GM12875 (cell line): Measurements from ENCODE around the gene UNKL.

Experiments used
- H3K4me3 ChIP-seq: one replicate; pipeline ENCODE4 v1.5.1; 2011; ENCODE audit warnings: low read depth, low read length, control low read depth
- TF ChIP-seq, protein P1 (sequence below): IDR thresholded peaks from 2 replicates; pipeline ENCODE4 v1.5.1; 2011; ENCODE audit warnings: low read depth, mild to moderate bottlenecking, control low read depth, inconsistent platforms, low read length, moderate library complexity, borderline replicate concordance; ENCODE audit not compliant: insufficient read depth

UNKL gene

GRCh38 chr16:1414532-1415260, at the start of gene UNKL:
Gene UNKL, minus strand, starts transcription at chr16:1414704. Its CDS starts 13 bp downstream, at chr16:1414691.
- peak within 1 kb of the TSS; percentile 97 for H3K4me3 ChIP-seq
- TF ChIP-seq, protein P1, sequence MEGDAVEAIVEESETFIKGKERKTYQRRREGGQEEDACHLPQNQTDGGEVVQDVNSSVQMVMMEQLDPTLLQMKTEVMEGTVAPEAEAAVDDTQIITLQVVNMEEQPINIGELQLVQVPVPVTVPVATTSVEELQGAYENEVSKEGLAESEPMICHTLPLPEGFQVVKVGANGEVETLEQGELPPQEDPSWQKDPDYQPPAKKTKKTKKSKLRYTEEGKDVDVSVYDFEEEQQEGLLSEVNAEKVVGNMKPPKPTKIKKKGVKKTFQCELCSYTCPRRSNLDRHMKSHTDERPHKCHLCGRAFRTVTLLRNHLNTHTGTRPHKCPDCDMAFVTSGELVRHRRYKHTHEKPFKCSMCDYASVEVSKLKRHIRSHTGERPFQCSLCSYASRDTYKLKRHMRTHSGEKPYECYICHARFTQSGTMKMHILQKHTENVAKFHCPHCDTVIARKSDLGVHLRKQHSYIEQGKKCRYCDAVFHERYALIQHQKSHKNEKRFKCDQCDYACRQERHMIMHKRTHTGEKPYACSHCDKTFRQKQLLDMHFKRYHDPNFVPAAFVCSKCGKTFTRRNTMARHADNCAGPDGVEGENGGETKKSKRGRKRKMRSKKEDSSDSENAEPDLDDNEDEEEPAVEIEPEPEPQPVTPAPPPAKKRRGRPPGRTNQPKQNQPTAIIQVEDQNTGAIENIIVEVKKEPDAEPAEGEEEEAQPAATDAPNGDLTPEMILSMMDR = no peak

- no peak overlapping the region for H3K4me3 ChIP-seq
Observed at GRCh38 chr16:1461146-1461545, 46.6 kb upstream of the UNKL start.

GRCh38 chr16:1460602-1461138, 46.2 kb upstream of the UNKL start:
- H3K4me3 ChIP-seq = no peak overlapping the region

More at GRCh38 chr16:1461146-1461545, 46.6 kb upstream of the UNKL start:
- TF ChIP-seq, protein P1 = no peak

DNA sequence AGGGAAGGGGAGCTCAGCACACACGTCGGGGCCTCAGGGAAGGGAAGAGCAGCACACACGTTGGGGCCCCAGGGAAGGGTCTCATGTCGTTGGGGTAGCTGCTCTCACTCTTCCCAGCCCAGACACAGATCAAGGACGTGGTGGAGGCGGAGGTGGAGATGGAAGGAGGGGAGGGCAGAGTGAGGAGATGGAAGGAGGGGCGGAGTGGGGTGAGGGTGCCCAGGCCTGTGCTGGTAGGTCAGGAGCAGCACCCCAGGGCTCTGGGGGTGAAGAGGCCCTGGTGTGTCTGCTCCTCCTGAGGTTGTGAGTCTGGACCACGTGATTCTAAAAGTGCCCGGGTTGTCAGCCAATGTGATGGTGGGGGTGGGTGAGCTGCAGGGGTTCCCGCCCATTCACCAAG, 45.5 kb upstream of the UNKL start:
- no peak overlapping the region for H3K4me3 ChIP-seq
- TF ChIP-seq, protein P1 = no peak

More at GRCh38 chr16:1460602-1461138, 46.2 kb upstream of the UNKL start:
- TF ChIP-seq, protein P1 = no peak

DNA sequence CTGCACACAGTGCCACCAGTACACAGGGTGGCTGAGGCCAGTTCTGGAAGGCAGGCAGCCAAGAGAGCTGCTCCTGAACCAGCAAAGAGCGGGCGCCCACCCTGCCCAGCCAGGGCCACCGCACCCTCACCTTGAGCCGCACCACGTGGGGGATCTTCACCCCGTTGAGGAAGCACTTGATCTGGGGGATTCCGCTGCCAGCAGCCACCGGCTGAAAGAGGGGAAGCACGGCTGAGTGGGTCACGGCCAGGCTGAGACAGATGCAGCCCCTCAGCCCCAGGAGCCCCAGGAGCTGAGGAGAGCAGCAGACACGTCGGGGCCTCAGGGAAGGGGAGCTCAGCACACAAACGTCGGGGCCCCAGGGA, 44.5 kb upstream of the UNKL start:
- TF ChIP-seq, protein P1 = no peak
- no peak overlapping the region for H3K4me3 ChIP-seq

DNA sequence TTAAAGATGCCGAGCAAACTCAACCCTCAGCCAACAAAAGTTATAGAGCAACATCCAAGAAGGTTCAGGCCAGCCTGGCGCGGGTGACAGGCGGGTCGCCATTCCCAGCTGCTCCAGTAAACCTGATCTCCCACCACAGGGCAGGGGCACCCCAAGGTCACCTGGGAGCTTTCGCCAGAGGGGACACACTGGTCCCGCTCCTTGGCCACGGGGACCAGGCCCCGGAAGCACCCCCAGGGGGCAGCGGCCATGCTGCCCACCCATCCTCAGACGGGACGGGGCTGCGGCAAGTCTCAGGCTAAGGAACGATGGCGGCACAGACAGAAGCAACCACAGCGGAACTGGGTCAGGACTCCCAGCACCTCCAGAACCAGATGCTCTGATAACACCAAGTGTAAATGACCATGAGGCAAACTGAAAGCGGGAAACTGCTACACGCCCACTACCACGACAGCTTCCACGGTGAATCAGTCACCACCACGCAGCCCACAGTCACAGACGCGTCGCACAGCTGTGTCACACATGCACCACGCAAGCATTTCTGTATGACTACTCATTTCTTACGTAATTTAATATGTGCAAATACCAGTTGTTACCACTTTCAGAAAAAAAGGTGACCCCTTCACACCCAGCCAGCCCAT, 44.0 kb upstream of the UNKL start:
- H3K4me3 ChIP-seq = no peak overlapping the region
- TF ChIP-seq, protein P1 = no peak
